RWPE1 (cell line): Measurements from ENCODE around the gene ADK.
A peak's percentile ranks its signal among the peaks of the same experiment; 100 is the strongest.

Source experiments
- CTCF ChIA-PET: fragments of 350-600 bp; sonication (Branson Sonifier 250); formaldehyde crosslinking; extraction: SDS; loops from one replicate; lab custom pipeline; 2021; lab: Yijun Ruan, JAX
- POLR2A ChIA-PET: fragments of 400-600 bp; formaldehyde crosslinking; extraction: SDS; loops from one replicate; lab custom pipeline; 2020; ENCODE audit warnings: antibody characterized with exemption; ENCODE audit not compliant: low non-redundant PET; lab: Yijun Ruan, JAX
- DNase-seq: peaks from one replicate; pipeline ENCODE4 v3.0.0; 2012; ENCODE audit warnings: low spot score
- H3K27ac ChIP-seq: fragments of 450-650 bp; 2 replicates; pipeline ENCODE4 v1.5.1; 2017
- CTCF ChIP-seq: fragments of 450-650 bp; conservative IDR thresholded peaks from 2 replicates; pipeline ENCODE4 v1.5.1; 2017; ENCODE audit warnings: low read depth, mild to moderate bottlenecking

The ADK gene

GRCh38 chr10:74151879-74152722 lies 1.1 kb downstream of the ADK start:
- no peak for DNase-seq
- ChIA-PET CTCF (interaction anchor here (0.5 to 1.3 kb wide), 4 partner anchors 10 to 84 kb away, joined by 3 to 5 read pairs (median 4); no protein-coding TSS in a partner anchor), POLR2A (no interaction called here)
- no peak for TF ChIP-seq CTCF
- H3K27ac ChIP-seq, result peak overlapping the region; percentile 87

- peak; percentile 49 for TF ChIP-seq CTCF
- peak; percentile 81 for DNase-seq
- H3K27ac ChIP-seq, result no peak overlapping the region
- POLR2A ChIA-PET, result no interaction called here
- CTCF ChIA-PET, result interaction anchor here (0.5 to 1.4 kb wide), 5 partner anchors 9 to 985 kb away, joined by 3 to 5 read pairs (median 3); no protein-coding TSS in a partner anchor
These were observed 2.1 kb downstream of the ADK start for GRCh38 chr10:74153123-74153522.

GRCh38 chr10:74153676-74154075 lies 2.7 kb downstream of the ADK start:
- no peak overlapping the region for H3K27ac ChIP-seq
- no peak for TF ChIP-seq CTCF
- POLR2A ChIA-PET, result interaction anchor here (0.6 kb wide), 1 partner anchor 737 kb away, joined by 4 read pairs; no protein-coding TSS in a partner anchor
- CTCF ChIA-PET, result interaction anchor here (0.5 to 1.4 kb wide), 4 partner anchors 8 to 30 kb away, joined by 3 to 5 read pairs (median 4); no protein-coding TSS in a partner anchor
- DNase-seq, result no peak

- no peak overlapping the region for H3K27ac ChIP-seq
- ChIA-PET CTCF (interaction anchor here (0.9 kb wide), 1 partner anchor 13 kb away, joined by 5 read pairs; no protein-coding TSS in a partner anchor), POLR2A (no interaction called here)
- TF ChIP-seq CTCF, result no peak
- DNase-seq, result no peak
These were observed 5.9 kb downstream of the ADK start for GRCh38 chr10:74156919-74157289.

GRCh38 chr10:74160013-74160412 lies 9.0 kb downstream of the ADK start:
- no peak for TF ChIP-seq CTCF
- no peak for DNase-seq
- H3K27ac ChIP-seq, result no peak overlapping the region
- ChIA-PET POLR2A (interaction anchor here (1.1 kb wide), 1 partner anchor 52 kb away, joined by 3 read pairs; no protein-coding TSS in a partner anchor), CTCF (no interaction called here)

GRCh38 chr10:74163319-74164068 lies 12.5 kb downstream of the ADK start:
- CTCF ChIA-PET, result interaction anchor here (0.6 kb wide), 1 partner anchor 15 kb away, joined by 3 read pairs; no protein-coding TSS in a partner anchor
- no peak overlapping the region for H3K27ac ChIP-seq

More at GRCh38 chr10:74163319-74164068, 12.5 kb downstream of the ADK start:
- TF ChIP-seq CTCF, result no peak
- POLR2A ChIA-PET, result no interaction called here
- DNase-seq, result no peak
